ENCODE measurements around the gene WNK3. TPM values are rescaled to one million over a fixed set of nuclear protein-coding genes. Genes with fewer than 3 reads are reported as not detected.

The WNK3 gene
- total RNA-seq, 4 donors from 2014 or later = 0.25 to 1.2 (median 0.68) TPM

GRCh38 chrX:54194982-54195588, 162.8 kb downstream of the WNK3 start:
- no peak for DNase-seq (ENCODE audit: low spot score in 2 of 2)
- TF ChIP-seq CTCF (IDR thresholded peaks at IDR 0.05) (no peak), POLR2A (IDR thresholded peaks at IDR 0.05) (no peak)
- intact Hi-C loops (cut with DNase I; ENCODE audit: low total_unique reads) = no loop called here
- no peak overlapping the region for H3K4me3 ChIP-seq (ENCODE audit: low read depth, poor library complexity, severe bottlenecking)

- 70 to 83% methylated on average over 4 of the region's 4 CpGs for WGBS, 2 donors
- intact Hi-C loops (cut with DNase I; ENCODE audit: low total_unique reads) = no loop called here
- DNase-seq (ENCODE audit: low spot score in 2 of 2) = no peak
- no peak for TF ChIP-seq POLR2A (IDR thresholded peaks at IDR 0.05)
- TF ChIP-seq CTCF (IDR thresholded peaks at IDR 0.05) = no peak
- no peak overlapping the region for H3K4me3 ChIP-seq (ENCODE audit: low read depth, poor library complexity, severe bottlenecking)
Measured at GRCh38 chrX:54193085-54193821, 164.6 kb downstream of the WNK3 start.

- no peak overlapping the region for H3K4me3 ChIP-seq (ENCODE audit: low read depth, poor library complexity, severe bottlenecking)
- no peak for DNase-seq (ENCODE audit: low spot score in 2 of 2)
- intact Hi-C loops (cut with DNase I; ENCODE audit: low total_unique reads) = no loop called here
- TF ChIP-seq CTCF (IDR thresholded peaks at IDR 0.05) (no peak), POLR2A (IDR thresholded peaks at IDR 0.05) (no peak)
- 84 to 88% methylated on average over 2 of the region's 2 CpGs for WGBS, 2 donors
Measured at GRCh38 chrX:54184474-54184873, 173.4 kb downstream of the WNK3 start.

- WGBS, 2 donors = 2 to 46% methylated on average over 25 to 65 of the region's 70 CpGs
- TF ChIP-seq CTCF (IDR thresholded peaks at IDR 0.05) = no peak
- no peak for TF ChIP-seq POLR2A (IDR thresholded peaks at IDR 0.05)
- peak; percentile 39 to 89 for DNase-seq (ENCODE audit: low spot score in 2 of 2)
- intact Hi-C loops (cut with DNase I; ENCODE audit: low total_unique reads) = no loop called here
- H3K4me3 ChIP-seq (ENCODE audit: low read depth, poor library complexity, severe bottlenecking) = peak within 1 kb of the TSS; percentile 65
Measured at GRCh38 chrX:54182864-54183613, 174.8 kb downstream of the WNK3 start, which contains the start of gene FAM120C. Gene FAM120C (minus strand): TSS chrX:54183254. CDS start chrX:54183198, 56 bp downstream.

GRCh38 chrX:54182194-54182863, 175.5 kb downstream of the WNK3 start:
- peak; percentile 44 to 91 for DNase-seq (ENCODE audit: low spot score in 2 of 2)
- TF ChIP-seq POLR2A (IDR thresholded peaks at IDR 0.05) (no peak), CTCF (IDR thresholded peaks at IDR 0.05) (no peak)
- 1 to 54% methylated on average over 16 to 32 of the region's 36 CpGs for WGBS, 2 donors
- peak overlapping the region; percentile 65 for H3K4me3 ChIP-seq (ENCODE audit: low read depth, poor library complexity, severe bottlenecking)
- intact Hi-C loops (cut with DNase I; ENCODE audit: low total_unique reads) = no loop called here

Data from lower leg skin (tissue), 4 donors.